Measurements from ENCODE around the gene ZFPM1.

GRCh38 chr16:88581033-88581432, 128.0 kb downstream of the ZFPM1 start:
- TF ChIP-seq ZNF274 (IDR thresholded peaks at IDR 0.05; ENCODE audit: borderline replicate concordance, extremely low read depth, low read length) (no peak), CTCF (IDR thresholded peaks at IDR 0.05; ENCODE audit: control extremely low read depth in 1 of 3, insufficient read depth in 1 of 3, low read depth in 1 of 3, low read length in 3 of 3) (no peak), POLR2AphosphoS5 (IDR thresholded peaks at IDR 0.05; ENCODE audit: low read depth, low read length) (no peak), PHF8 (conservative IDR thresholded peaks at IDR 0.05; ENCODE audit: low read depth, low read length) (no peak), ATF2 (IDR thresholded peaks at IDR 0.05; ENCODE audit: low read length) (no peak), POLR2A (IDR thresholded peaks at IDR 0.05; ENCODE audit: control extremely low read depth in 1 of 2, low read depth in 2 of 2, low read length in 2 of 2) (no peak), BCL11A (IDR thresholded peaks at IDR 0.05; ENCODE audit: low read depth in 2 of 2, low read length in 2 of 2) (no peak), HDAC2 (IDR thresholded peaks at IDR 0.05; ENCODE audit: borderline replicate concordance in 1 of 2, low read depth in 2 of 2, low read length in 2 of 2) (no peak), SP2 (IDR thresholded peaks at IDR 0.05; ENCODE audit: low read length) (no peak), YY1 (IDR thresholded peaks at IDR 0.05; ENCODE audit: low read depth, low read length) (no peak)
